ENCODE results near the gene STK40. TPM values are rescaled to one million over a fixed set of nuclear protein-coding genes. Genes with fewer than 3 reads are reported as not detected.
A peak's percentile ranks its signal among the peaks of the same experiment; 100 is the strongest.

Gene STK40
- polyA plus RNA-seq, 3 donors from 2014 or later: 43.3 to 101 (median 61.5) TPM

DNA sequence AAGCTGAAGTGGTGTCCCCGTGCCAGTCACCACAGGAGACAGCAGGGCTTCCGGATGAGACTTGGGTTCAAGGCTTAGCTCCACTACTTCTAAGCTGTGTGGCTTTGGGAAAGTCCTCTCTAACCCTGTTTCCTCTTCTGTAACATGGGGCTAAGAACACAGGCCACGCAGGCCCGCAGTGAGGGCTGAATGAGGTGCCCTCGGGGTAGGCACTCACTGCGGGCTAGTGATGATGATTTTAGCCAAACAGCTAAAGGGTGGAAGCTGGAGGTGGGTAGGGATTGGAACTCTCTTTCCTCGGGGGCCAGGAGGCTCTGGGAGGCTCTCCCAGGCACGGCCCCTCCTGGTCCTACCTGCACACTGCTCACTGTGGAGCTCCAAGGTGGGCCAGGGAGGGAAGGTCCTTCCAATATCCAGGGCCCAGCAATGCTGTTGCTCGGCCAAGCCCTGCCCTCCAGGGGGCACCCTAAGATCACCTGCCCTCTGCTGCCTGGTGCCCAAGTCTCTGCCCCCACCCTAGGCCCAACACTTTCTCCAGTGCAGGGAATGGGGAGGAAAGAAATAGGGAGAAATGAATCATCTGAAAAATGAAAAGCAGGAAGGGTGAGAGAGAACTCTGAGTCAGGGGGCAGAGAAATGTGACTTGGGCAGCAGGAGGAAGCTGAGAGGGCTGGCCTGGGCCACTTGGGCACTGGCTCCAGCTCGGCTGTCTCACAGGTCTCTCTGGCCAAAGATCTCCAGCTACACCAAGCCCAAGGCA is 43.1 kb downstream of the STK40 start:
- no peaks in the 10 kb centered on the region for H3K9me3 Mint-ChIP-seq
- H3K27me3 Mint-ChIP-seq (ENCODE audit: low read depth in 3 of 3): peaks cover 0 to 3% (median 3%) of the 10 kb centered on the region in 3 donors
- no peak overlapping the region for H3K4me3 Mint-ChIP-seq
- H3K4me1 Mint-ChIP-seq: peaks cover 0 to 3% of the 10 kb centered on the region in 2 donors
- DNase-seq: peak; percentile 46 to 54 (median 48)
- H3K27ac Mint-ChIP-seq: peak overlapping the region in 2 of 6 donors; percentile 46 to 64
- H3K36me3 Mint-ChIP-seq: peaks cover 10 to 20% (median 15%) of the 10 kb centered on the region in 3 donors

DNA sequence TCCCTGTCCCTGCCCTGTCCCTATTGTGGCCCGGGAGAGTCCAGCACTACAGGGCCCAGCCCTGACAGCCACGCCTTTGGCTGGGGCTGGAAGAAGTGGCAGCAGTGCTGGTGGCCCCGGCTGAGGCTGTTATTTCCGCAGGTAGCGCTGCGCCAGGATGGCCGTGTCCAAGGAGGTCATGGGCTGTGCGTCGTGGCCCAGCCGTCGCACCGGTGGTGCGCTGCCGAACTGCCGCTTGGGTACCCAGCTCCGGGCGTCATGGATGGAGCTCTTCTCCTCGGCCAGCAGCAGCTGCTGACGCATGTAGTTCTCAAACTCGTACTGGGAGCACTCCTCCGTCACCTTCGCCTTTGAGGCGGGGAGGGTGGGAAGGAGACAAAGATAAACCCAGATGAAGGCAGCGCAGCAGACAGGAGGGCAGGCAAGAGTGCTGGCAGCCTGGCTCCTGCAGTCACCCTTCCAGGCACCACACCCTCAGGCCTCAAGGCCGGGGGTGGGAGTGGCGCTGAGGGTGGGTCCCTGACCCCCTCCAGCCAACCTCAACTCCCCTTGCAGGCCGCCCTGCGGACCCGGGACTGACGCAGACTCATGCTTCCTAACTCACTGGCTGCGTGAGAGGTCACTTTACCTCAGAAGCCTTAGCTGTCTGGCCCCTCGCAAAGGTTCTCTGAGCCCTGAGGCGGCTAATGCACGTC is 44.0 kb downstream of the STK40 start:
- Mint-ChIP-seq H3K27me3 (ENCODE audit: low read depth in 3 of 3) (peaks cover 0 to 3% (median 3%) of the 10 kb centered on the region in 3 donors), H3K9me3 (no peaks in the 10 kb centered on the region), H3K27ac (no peak overlapping the region), H3K4me1 (peaks cover 0 to 3% of the 10 kb centered on the region in 2 donors), H3K4me3 (no peak overlapping the region), H3K36me3 (peaks cover 7 to 14% (median 9%) of the 10 kb centered on the region in 3 donors)
- DNase-seq: no peak

DNA sequence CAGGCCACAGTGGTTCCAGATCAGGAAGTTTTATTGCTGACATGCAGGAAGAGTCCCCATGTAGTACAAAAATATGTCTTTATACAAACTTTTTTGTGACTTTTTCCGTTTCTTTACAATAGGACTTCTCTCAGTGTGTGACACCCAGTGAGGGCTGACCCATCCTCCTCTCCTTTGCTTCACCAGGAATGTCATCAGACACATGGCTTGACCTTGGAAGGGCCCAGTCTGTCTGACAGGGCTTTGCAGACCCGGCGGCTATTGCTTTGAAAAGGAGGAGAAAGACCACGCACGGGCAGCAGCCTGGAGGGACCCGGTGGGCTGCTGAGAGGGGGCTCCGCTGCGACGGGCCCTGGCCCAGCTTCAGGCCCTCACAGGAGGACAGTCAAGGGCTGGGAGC is 46.1 kb downstream of the STK40 start:
- no peak overlapping the region for H3K4me3 Mint-ChIP-seq
- no peak for DNase-seq
- H3K36me3 Mint-ChIP-seq: peaks cover 7 to 9% (median 9%) of the 10 kb centered on the region in 3 donors
- peaks cover 0 to 4% (median 2%) of the 10 kb centered on the region in 3 donors for H3K27me3 Mint-ChIP-seq (ENCODE audit: low read depth in 3 of 3)
- peak overlapping the region in 1 of 6 donors; percentile 28 for H3K27ac Mint-ChIP-seq
- H3K9me3 Mint-ChIP-seq: no peaks in the 10 kb centered on the region
- H3K4me1 Mint-ChIP-seq: peaks cover 0 to 3% of the 10 kb centered on the region in 2 donors

DNA sequence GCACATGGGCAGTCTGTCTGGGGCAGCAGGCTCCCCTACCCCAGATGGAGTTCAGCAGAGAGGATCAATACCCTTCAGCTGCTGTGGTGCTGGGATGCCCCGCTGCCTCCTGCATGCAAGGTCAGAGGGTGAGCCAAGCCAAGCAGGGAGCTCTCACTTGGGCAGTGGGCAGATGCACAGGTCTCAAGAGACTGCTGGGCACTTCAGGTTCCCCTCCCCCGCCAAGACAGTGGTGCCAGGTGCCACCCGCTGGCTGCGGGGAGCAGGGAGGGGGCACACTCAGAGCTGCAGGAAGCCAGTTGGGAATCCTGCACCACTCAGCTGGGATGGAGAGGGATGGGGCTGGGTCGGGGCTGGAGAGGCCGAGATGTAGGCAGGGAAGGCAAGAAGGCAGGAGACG is 46.5 kb downstream of the STK40 start:
- H3K4me3 Mint-ChIP-seq: no peak overlapping the region
- H3K4me1 Mint-ChIP-seq: peaks cover 0 to 3% of the 10 kb centered on the region in 2 donors
- no peaks in the 10 kb centered on the region for H3K9me3 Mint-ChIP-seq
- H3K36me3 Mint-ChIP-seq: peaks cover 7 to 9% (median 9%) of the 10 kb centered on the region in 3 donors
- H3K27me3 Mint-ChIP-seq (ENCODE audit: low read depth in 3 of 3): peaks cover 0 to 4% (median 0%) of the 10 kb centered on the region in 3 donors
- H3K27ac Mint-ChIP-seq: peak overlapping the region in 1 of 6 donors; percentile 28
- no peak for DNase-seq

DNA sequence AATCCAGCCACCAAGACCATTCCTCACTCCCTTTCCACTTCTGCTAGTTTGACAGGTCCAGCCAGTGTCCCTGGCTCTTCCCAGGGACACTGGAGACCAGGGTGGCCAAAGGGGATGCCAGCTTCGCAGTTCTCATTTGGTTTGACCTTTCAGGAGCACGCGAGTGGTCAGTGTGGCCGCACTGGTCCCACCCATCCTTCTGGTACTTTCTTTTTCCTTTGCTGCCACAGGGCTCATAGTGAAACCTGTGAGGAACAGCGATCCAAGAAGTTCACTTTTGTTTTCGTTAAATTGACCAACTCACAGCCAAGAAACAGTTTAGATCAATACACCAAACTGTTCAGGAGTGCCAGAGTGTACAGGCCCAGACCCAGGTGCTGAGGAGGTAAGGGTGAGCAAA is 47.9 kb downstream of the STK40 start:
- Mint-ChIP-seq H3K27ac (peak overlapping the region in 4 of 6 donors; percentile 10 to 45 (median 30)), H3K36me3 (peaks cover 7 to 9% (median 9%) of the 10 kb centered on the region in 3 donors), H3K4me3 (no peak overlapping the region), H3K4me1 (peaks cover 0 to 3% of the 10 kb centered on the region in 2 donors), H3K27me3 (ENCODE audit: low read depth in 3 of 3) (peaks cover 0 to 2% (median 2%) of the 10 kb centered on the region in 3 donors), H3K9me3 (no peaks in the 10 kb centered on the region)
- DNase-seq: no peak

DNA sequence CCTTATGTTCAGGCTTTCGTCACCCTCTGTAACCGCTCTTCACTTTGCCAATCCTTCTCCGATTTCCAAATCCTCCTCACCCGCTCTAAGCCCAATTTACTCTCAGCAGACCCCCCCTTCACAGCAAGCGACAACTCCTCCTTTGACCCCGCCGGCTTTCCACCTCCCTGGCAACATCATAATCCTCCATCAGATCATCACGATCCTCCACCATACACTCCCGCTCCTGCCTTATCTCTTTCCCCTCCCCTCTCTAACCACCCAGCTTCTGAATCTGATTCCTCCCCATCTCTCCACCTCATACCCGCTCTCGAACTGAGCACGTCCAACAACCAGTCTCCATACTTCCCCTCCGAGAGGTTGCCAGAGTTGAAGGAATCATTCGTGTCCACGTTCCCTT is 54.8 kb downstream of the STK40 start:
- no peak for DNase-seq
- no peak overlapping the region for H3K27ac Mint-ChIP-seq
- no peaks in the 10 kb centered on the region for H3K36me3 Mint-ChIP-seq
- no peaks in the 10 kb centered on the region for H3K4me1 Mint-ChIP-seq
- H3K27me3 Mint-ChIP-seq (ENCODE audit: low read depth in 3 of 3): peaks cover 0 to 4% (median 2%) of the 10 kb centered on the region in 3 donors
- H3K9me3 Mint-ChIP-seq: no peaks in the 10 kb centered on the region
- no peak overlapping the region for H3K4me3 Mint-ChIP-seq

DNA sequence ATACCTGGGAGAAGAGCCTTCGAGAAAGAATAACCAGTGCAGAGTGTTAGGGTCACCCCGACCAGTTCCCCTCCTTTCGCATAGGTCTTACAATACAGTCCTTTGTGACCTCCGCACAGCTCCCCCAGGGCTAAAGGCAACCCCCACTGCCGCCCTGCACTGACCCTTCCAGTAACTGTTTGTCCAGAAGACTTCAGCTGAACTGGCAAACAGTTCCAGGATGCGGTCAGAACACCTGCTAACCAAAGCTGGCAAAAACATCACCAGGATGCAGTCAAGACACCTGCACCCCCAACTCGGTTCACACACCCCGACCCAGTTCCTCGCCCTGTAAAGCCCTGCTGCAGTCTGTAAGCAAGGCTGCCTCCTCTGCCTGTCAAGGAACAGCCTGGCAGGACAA is 55.9 kb downstream of the STK40 start:
- Mint-ChIP-seq H3K36me3 (no peaks in the 10 kb centered on the region), H3K4me1 (peaks cover 0 to 5% of the 10 kb centered on the region in 2 donors), H3K27me3 (ENCODE audit: low read depth in 3 of 3) (peaks cover 0 to 4% (median 2%) of the 10 kb centered on the region in 3 donors), H3K4me3 (no peak overlapping the region), H3K27ac (no peak overlapping the region), H3K9me3 (no peaks in the 10 kb centered on the region)
- no peak for DNase-seq

DNA sequence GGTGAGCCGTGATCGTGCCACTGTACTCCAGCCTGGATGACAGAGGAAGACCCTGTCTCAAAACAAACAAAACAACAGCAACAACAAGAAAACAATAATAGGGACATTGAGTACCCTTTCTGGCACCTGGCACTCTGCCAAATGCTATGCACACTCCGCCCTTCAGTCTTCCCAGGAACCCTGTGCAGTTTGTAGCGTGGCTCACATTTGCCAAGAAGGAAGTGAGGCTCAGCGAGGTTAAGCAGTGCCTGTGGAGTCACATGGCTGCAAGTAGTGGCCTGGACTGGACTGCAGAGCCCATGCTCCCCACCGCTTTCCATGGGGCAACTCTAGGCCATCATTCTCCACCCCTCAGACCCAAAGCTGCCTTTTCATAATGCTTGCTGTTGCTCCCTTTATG is 57.0 kb downstream of the STK40 start:
- no peaks in the 10 kb centered on the region for H3K36me3 Mint-ChIP-seq
- no peaks in the 10 kb centered on the region for H3K9me3 Mint-ChIP-seq
- no peak overlapping the region for H3K27ac Mint-ChIP-seq
- H3K27me3 Mint-ChIP-seq (ENCODE audit: low read depth in 3 of 3): peaks cover 0 to 6% (median 4%) of the 10 kb centered on the region in 3 donors
- no peak overlapping the region for H3K4me3 Mint-ChIP-seq
- DNase-seq: no peak
- peaks cover 11 to 16% of the 10 kb centered on the region in 2 donors for H3K4me1 Mint-ChIP-seq

DNA sequence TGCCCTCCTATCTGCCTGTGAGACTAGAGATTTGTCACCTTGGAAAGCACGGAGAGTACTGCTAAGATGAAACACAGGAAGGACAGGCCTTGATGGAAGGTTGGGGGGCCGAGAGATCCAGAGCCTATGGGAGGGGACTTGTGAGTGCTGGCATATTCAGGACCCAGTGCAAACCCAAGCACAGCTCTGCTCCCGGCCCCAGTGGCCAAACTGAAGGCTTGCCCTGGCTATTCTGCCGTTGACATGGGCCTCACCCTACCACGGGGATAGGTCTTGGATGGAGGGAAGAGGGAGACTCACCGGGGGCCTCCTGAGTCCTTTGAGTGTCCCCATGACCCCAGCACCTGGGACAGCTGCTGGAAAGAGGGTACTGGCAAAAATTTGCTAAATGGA is 57.6 kb downstream of the STK40 start:
- peaks cover 12 to 17% of the 10 kb centered on the region in 2 donors for H3K4me1 Mint-ChIP-seq
- peaks cover 0 to 5% (median 4%) of the 10 kb centered on the region in 3 donors for H3K27me3 Mint-ChIP-seq (ENCODE audit: low read depth in 3 of 3)
- no peak for DNase-seq
- H3K9me3 Mint-ChIP-seq: no peaks in the 10 kb centered on the region
- no peak overlapping the region for H3K4me3 Mint-ChIP-seq
- H3K27ac Mint-ChIP-seq: peak overlapping the region in 1 of 6 donors; percentile 43
- no peaks in the 10 kb centered on the region for H3K36me3 Mint-ChIP-seq

DNA sequence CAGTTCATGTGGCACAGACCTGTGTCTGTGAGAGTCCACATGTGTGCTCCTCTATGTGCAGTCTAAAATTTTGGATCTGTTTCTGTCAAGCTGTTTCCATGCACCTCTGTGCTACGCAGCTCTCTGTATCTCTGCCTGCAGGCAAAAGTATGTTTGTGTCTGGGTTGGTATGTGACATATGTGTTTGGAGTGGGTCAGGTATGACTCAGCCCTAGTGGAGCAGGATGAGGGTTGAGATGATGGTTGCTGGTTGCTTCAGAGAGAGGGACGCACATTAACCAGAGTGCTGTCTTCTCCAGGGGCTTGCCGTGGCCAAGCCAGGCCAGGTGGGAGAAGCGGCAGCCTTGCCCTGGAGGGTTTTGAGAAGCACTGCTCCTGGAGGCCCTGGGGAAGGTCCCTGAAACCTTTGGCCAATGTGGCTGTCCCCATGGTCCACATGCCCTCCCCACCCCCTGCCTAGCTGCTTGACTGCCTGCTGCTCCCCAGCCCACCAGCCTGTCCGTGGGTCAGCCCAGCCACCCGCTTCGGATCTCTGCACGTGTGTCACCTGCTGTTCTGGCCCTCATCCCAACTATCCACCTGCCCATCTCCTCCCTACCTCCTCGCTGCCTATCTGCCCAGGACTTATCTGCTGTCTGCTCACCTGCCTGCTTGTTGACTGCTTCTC is 58.2 kb downstream of the STK40 start:
- Mint-ChIP-seq H3K9me3 (no peaks in the 10 kb centered on the region), H3K36me3 (no peaks in the 10 kb centered on the region), H3K27ac (peak overlapping the region in 1 of 6 donors; percentile 43), H3K4me3 (no peak overlapping the region), H3K27me3 (ENCODE audit: low read depth in 3 of 3) (peaks cover 0 to 5% (median 4%) of the 10 kb centered on the region in 3 donors), H3K4me1 (peaks cover 15 to 17% of the 10 kb centered on the region in 2 donors)
- DNase-seq: no peak

DNA sequence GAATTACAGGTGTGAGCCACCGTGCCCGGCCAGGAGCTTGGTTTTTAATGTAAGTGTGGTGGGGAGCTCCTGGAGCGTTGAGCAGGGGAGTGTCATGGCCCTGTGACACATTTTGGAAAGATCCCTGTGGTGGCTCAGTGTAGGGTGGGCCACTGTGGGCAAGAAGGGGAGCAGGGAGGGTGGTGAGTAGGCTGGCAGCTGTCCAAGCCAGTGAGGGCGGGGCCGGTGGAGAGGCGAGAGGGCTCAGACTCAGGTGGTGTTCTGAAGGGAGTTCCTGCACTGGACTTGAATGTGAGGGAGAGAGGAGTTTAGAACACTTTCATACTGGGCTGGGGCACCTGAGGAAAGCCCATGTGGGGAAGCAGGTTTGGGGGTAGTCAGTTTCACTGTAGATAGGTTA is 59.2 kb downstream of the STK40 start:
- H3K27me3 Mint-ChIP-seq (ENCODE audit: low read depth in 3 of 3): peaks cover 0 to 5% (median 2%) of the 10 kb centered on the region in 3 donors
- H3K27ac Mint-ChIP-seq: peak overlapping the region in 1 of 6 donors; percentile 31
- DNase-seq: no peak
- H3K9me3 Mint-ChIP-seq: no peaks in the 10 kb centered on the region
- H3K4me3 Mint-ChIP-seq: no peak overlapping the region
- no peaks in the 10 kb centered on the region for H3K36me3 Mint-ChIP-seq
- H3K4me1 Mint-ChIP-seq: peaks cover 19 to 22% of the 10 kb centered on the region in 2 donors

DNA sequence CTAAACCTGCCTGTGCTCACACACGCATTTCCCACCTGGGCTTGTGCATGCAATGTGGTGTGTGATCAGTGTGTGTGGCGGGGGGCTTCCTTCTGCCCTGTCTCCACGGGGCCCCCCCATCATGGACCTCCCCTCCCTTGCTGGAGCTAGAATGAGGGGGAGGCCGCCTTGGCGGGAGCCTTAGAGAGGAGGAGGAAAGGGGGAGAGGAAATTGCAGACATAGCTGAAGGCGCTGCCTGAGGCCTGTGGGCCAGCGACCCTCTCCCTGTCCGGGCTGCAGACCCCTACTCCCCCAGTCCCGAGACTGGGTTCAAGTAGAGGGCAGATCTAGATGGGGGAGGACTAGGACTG is 61.4 kb downstream of the STK40 start:
- peaks cover 25 to 30% of the 10 kb centered on the region in 2 donors for H3K4me1 Mint-ChIP-seq
- H3K27me3 Mint-ChIP-seq (ENCODE audit: low read depth in 3 of 3): peaks cover 0 to 5% (median 2%) of the 10 kb centered on the region in 3 donors
- peak overlapping the region; percentile 73 to 86 (median 85) for H3K4me3 Mint-ChIP-seq
- no peaks in the 10 kb centered on the region for H3K36me3 Mint-ChIP-seq
- no peaks in the 10 kb centered on the region for H3K9me3 Mint-ChIP-seq
- H3K27ac Mint-ChIP-seq: peak overlapping the region in 2 of 6 donors; percentile 44 to 78
- no peak for DNase-seq

DNA sequence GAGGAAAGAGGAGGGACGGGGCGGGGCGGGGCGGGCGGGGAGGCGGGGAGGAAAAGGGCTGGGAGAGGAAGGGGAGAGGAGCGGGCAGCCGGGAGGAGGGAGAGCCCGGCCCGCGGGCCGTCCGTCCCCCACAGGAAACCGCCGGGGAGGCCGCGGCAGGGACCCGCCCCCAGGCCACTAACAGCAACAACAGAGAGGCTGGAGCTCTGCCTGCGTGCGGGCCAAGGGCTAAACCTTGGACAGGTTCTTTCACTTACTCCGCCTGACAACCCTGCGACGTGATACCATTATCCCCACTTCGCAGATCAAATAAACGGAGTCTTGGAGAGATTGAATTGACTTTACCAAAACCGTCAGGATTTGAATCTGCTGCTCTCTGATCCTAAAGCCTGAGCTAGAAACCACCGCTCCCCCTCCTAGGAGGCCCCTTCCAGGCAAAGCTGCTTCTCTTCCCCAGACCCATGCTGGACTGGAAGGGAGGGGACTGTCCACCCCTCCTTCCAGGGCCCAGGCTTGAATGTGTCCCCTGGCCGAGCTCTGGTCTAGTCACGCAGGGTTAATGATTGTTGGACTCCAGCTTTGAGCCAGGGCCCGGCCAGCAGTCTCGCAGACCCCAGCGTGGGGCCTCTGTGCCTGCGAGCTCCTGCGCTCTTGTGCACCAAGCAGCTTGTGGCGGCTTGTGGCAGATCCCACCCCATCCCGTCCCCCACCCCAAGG is 61.9 kb downstream of the STK40 start, which contains the start of gene EVA1B:
EVA1B (minus strand) TSS at position 10 of the 717 bp plus-strand sequence. CDS start 608 bp downstream, outside the sequence.
- Mint-ChIP-seq H3K36me3 (no peaks in the 10 kb centered on the region), H3K4me3 (peak within 1 kb of the TSS; percentile 82 to 88 (median 85)), H3K4me1 (peaks cover 25 to 30% of the 10 kb centered on the region in 2 donors), H3K27ac (peak within 1 kb of the TSS; percentile 29 to 87 (median 74)), H3K9me3 (no peaks in the 10 kb centered on the region), H3K27me3 (ENCODE audit: low read depth in 3 of 3) (peaks cover 0 to 5% (median 2%) of the 10 kb centered on the region in 3 donors)
- DNase-seq: peak; percentile 52 to 60 (median 55)
